ENCODE results near the gene SPEN. TPM values are rescaled to one million over a fixed set of nuclear protein-coding genes. Genes with fewer than 3 reads are reported as not detected.

Gene SPEN
- total and polyA plus RNA-seq, 4 donors = 10.7 to 82.3 (median 36.8) TPM

DNA sequence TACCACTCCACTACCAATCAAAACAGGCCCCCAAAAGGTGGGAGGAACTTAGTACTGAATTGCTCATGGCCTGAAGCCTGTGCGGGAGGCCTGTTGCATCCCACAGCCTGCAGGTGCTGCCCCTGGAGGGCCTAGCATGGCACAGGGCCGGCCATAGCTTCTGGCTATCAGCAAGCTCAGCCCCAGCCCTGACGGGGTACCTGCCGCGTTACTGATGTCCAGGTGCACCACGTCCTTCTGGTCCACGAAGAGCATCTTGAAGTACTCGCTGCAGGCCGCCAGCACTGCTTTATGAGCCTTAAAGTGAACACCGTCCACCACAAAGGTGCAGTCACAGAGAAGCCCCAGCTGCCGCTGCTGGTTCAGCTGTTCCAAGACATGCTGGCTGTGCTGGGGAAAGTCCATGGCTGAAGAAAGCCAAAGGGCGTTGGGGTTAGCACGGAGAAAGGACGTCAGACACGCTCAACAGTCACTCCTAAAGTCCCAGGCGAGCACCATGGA lies 100.6 kb downstream of the SPEN start:
- 89 to 94% methylated on average over 16 of the region's 16 CpGs for WGBS, 2 donors
- no peak overlapping the region for H3K4me3 ChIP-seq
- peaks cover 6 to 49% (median 17%) of the 10 kb centered on the region in 4 donors for H3K36me3 ChIP-seq (ENCODE audit: control insufficient read depth in 4 of 4, insufficient read depth in 4 of 4, low read length in 4 of 4)
- no peak for TF ChIP-seq CTCF (IDR thresholded peaks at IDR 0.05; ENCODE audit: control extremely low read depth, extremely low read depth)
- H3K27me3 ChIP-seq (ENCODE audit: control insufficient read depth in 3 of 3, insufficient read depth in 3 of 3, low read length in 2 of 3) = no peaks in the 10 kb centered on the region
- peaks cover 12 to 37% (median 27%) of the 10 kb centered on the region in 5 donors for H3K4me1 ChIP-seq (ENCODE audit: control insufficient read depth in 5 of 5, insufficient read depth in 5 of 5, low read length in 5 of 5)
- DNase-seq (no peak), ATAC-seq (ENCODE audit: insufficient read depth, low FRiP score) (no peak)
- H3K9me3 ChIP-seq (ENCODE audit: control insufficient read depth in 4 of 4, insufficient read depth in 3 of 4, low read length in 3 of 4) = no peaks in the 10 kb centered on the region
- H3K27ac ChIP-seq (ENCODE audit: low read depth in 1 of 2, low read length in 1 of 2) = peak overlapping the region in 1 of 2 donors; percentile 7
- H3K9ac ChIP-seq (ENCODE audit: insufficient read depth in 1 of 2, low read length in 2 of 2) = no peak overlapping the region

- DNase-seq (peak in 2 of 3 donors; percentile 35 to 44), ATAC-seq (ENCODE audit: insufficient read depth, low FRiP score) (peak; percentile 42)
- WGBS, 2 donors = 49 to 66% methylated on average over 15 of the region's 15 CpGs
- Histone ChIP-seq H3K9me3 (ENCODE audit: control insufficient read depth in 4 of 4, insufficient read depth in 3 of 4, low read length in 3 of 4) (no peaks in the 10 kb centered on the region), H3K4me1 (ENCODE audit: control insufficient read depth in 5 of 5, insufficient read depth in 5 of 5, low read length in 5 of 5) (peaks cover 14 to 43% (median 27%) of the 10 kb centered on the region in 5 donors), H3K27ac (ENCODE audit: low read depth in 1 of 2, low read length in 1 of 2) (peak overlapping the region; percentile 92 to 94), H3K4me3 (no peak overlapping the region), H3K27me3 (ENCODE audit: control insufficient read depth in 3 of 3, insufficient read depth in 3 of 3, low read length in 2 of 3) (no peaks in the 10 kb centered on the region), H3K36me3 (ENCODE audit: control insufficient read depth in 4 of 4, insufficient read depth in 4 of 4, low read length in 4 of 4) (peaks cover 6 to 42% (median 16%) of the 10 kb centered on the region in 4 donors), H3K9ac (ENCODE audit: insufficient read depth in 1 of 2, low read length in 2 of 2) (no peak overlapping the region)
- TF ChIP-seq CTCF (IDR thresholded peaks at IDR 0.05; ENCODE audit: control extremely low read depth, extremely low read depth) = no peak
These were observed 101.3 kb downstream of the SPEN start for GRCh38 chr1:15948595-15949452.

- Histone ChIP-seq H3K4me3 (no peak overlapping the region), H3K27me3 (ENCODE audit: control insufficient read depth in 3 of 3, insufficient read depth in 3 of 3, low read length in 2 of 3) (no peaks in the 10 kb centered on the region), H3K27ac (ENCODE audit: low read depth in 1 of 2, low read length in 1 of 2) (peak overlapping the region; percentile 92 to 94), H3K9ac (ENCODE audit: insufficient read depth in 1 of 2, low read length in 2 of 2) (peak overlapping the region in 1 of 2 donors; percentile 30), H3K4me1 (ENCODE audit: control insufficient read depth in 5 of 5, insufficient read depth in 5 of 5, low read length in 5 of 5) (peaks cover 14 to 50% (median 29%) of the 10 kb centered on the region in 5 donors), H3K9me3 (ENCODE audit: control insufficient read depth in 4 of 4, insufficient read depth in 3 of 4, low read length in 3 of 4) (no peaks in the 10 kb centered on the region), H3K36me3 (ENCODE audit: control insufficient read depth in 4 of 4, insufficient read depth in 4 of 4, low read length in 4 of 4) (peaks cover 6 to 34% (median 15%) of the 10 kb centered on the region in 4 donors)
- ATAC-seq (ENCODE audit: insufficient read depth, low FRiP score) (peak; percentile 89), DNase-seq (peak; percentile 86 to 92 (median 91))
- TF ChIP-seq CTCF (IDR thresholded peaks at IDR 0.05; ENCODE audit: control extremely low read depth, extremely low read depth) = no peak
- WGBS, 2 donors = 16 to 23% methylated on average over 25 of the region's 25 CpGs
These were observed 102.1 kb downstream of the SPEN start for GRCh38 chr1:15949453-15950245.

Measured in lung (tissue), 12 donors.